ENCODE data around the gene C2orf72.

GRCh38 chr2:231069379-231070054 is 32.2 kb downstream of the C2orf72 start:
- TF ChIP-seq ZNF101 (CRISPR knock-in tag; IDR thresholded peaks at IDR 0.05; ENCODE audit: borderline replicate concordance, low read depth) (no peak), SUZ12 (IDR thresholded peaks at IDR 0.05; ENCODE audit: low read depth, low read length) (no peak), ATF2 (CRISPR knock-in tag; IDR thresholded peaks at IDR 0.05) (no peak), ZSCAN29 (CRISPR knock-in tag; conservative IDR thresholded peaks at IDR 0.05) (no peak), HDAC2 (CRISPR knock-in tag; IDR thresholded peaks at IDR 0.05) (no peak), ZNF660 (CRISPR knock-in tag; IDR thresholded peaks at IDR 0.05; ENCODE audit: borderline replicate concordance, low read depth) (no peak), FOSL2 (CRISPR knock-in tag; IDR thresholded peaks at IDR 0.05) (no peak), EHMT2 (IDR thresholded peaks at IDR 0.05; ENCODE audit: borderline replicate concordance, low read depth, low read length) (no peak), NCOR1 (IDR thresholded peaks at IDR 0.05; ENCODE audit: borderline replicate concordance, low read length) (no peak), ZFP36L1 (CRISPR knock-in tag; IDR thresholded peaks at IDR 0.05) (no peak), HDAC6 (IDR thresholded peaks at IDR 0.05; ENCODE audit: low read depth, low read length) (no peak), CTCF (CRISPR knock-in tag; IDR thresholded peaks at IDR 0.05) (no peak), JUND (CRISPR knock-in tag; IDR thresholded peaks at IDR 0.05) (no peak), TFDP1 (CRISPR knock-in tag; IDR thresholded peaks at IDR 0.05; ENCODE audit: borderline replicate concordance) (no peak)

Measured in HepG2 (cell line).